GM12878 (cell line): Measurements from ENCODE around the gene FABP6. TPM values are rescaled to one million over a fixed set of nuclear protein-coding genes. Genes with fewer than 3 reads are reported as not detected.

Source experiments
- ATAC-seq: fragments of 200-7000 bp; cut with Tn5 transposase; 3 replicates; pipeline ENCODE4 v1.9.1; 2020; ENCODE audit warnings: mild to moderate bottlenecking, moderate library complexity
- BruUV-seq: library from RNA; stranded (reverse); fragments of 400-500 nt; replicated peaks from 2 replicates; lab custom pipeline; 2021; lab: Mats Ljungman, UMichigan
- CTCF ChIA-PET: fragments of 300-600 bp; sonication (Branson Sonifier 250); formaldehyde crosslinking; extraction: SDS; loops from one replicate; lab custom pipeline; 2021; ENCODE audit warnings: inconsistent platforms; lab: Yijun Ruan, JAX
- POLR2A ChIA-PET: fragments of 350-600 bp; formaldehyde crosslinking; extraction: SDS; loops from one replicate; lab custom pipeline; 2021; ENCODE audit warnings: inconsistent platforms; lab: Charles Lee
- RAD21 ChIA-PET: fragments of 300-600 bp; sonication (Branson Sonifier 250); formaldehyde crosslinking; loops from one replicate; lab custom pipeline; 2023; ENCODE audit warnings: antibody characterized with exemption; ENCODE audit not compliant: unreplicated experiment; lab: Charles Lee
- SMC1A ChIA-PET: fragments of 300-600 bp; sonication (Branson Sonifier 250); formaldehyde crosslinking; loops from one replicate; lab custom pipeline; 2023; ENCODE audit not compliant: unreplicated experiment, uncharacterized antibody; lab: Charles Lee
- DNase-seq: peaks from one replicate; pipeline ENCODE4 v3.0.0-alpha.2; 2011; ENCODE audit warnings: low read depth, low spot score
- FAIRE-seq: peaks from 3 replicates; lab custom pipeline; 2011; peaks lifted over from hg19 to GRCh38; lab: Jason Lieb, UNC
- H2AFZ ChIP-seq: 2 replicates; pipeline ENCODE4 v1.6.0; 2011; ENCODE audit warnings: low read depth, low read length, control low read depth; ENCODE audit not compliant: control insufficient read depth
- H3K27ac ChIP-seq: 2 replicates; pipeline ENCODE4 v1.5.1; 2011; ENCODE audit warnings: control low read depth; ENCODE audit not compliant: control insufficient read depth, insufficient read depth
- H3K27me3 ChIP-seq, 2 experiments: replicated peaks in 1 of 2; 2 replicates each; pipeline versions ENCODE4 v1.6.0 to v1.6.1; 2011; ENCODE audit warnings: low read length in 1 of 2; ENCODE audit not compliant: control insufficient read depth in 2 of 2, insufficient read depth in 2 of 2
- H3K36me3 ChIP-seq, 2 experiments: 2 replicates each; pipeline ENCODE4 v1.5.1; 2011; ENCODE audit warnings: low read length in 1 of 2; ENCODE audit not compliant: control insufficient read depth in 2 of 2, insufficient read depth in 2 of 2
- H3K4me1 ChIP-seq: 2 replicates; pipeline ENCODE4 v1.6.1; 2011; ENCODE audit warnings: mild to moderate bottlenecking, low read length, moderate library complexity, mixed read lengths; ENCODE audit not compliant: control insufficient read depth, insufficient read depth
- H3K4me2 ChIP-seq: 2 replicates; pipeline ENCODE4 v1.6.0; 2011; ENCODE audit warnings: control low read depth; ENCODE audit not compliant: control insufficient read depth, insufficient read depth
- H3K4me3 ChIP-seq: fragments of 200-600 bp; sonication (generic); 2 replicates; pipeline ENCODE4 v1.5.1; 2016
- H3K79me2 ChIP-seq: 2 replicates; pipeline ENCODE4 v1.6.0; 2011; ENCODE audit warnings: low read length; ENCODE audit not compliant: control insufficient read depth, insufficient read depth
- H3K9ac ChIP-seq: 2 replicates; pipeline ENCODE4 v1.8.0; 2011; ENCODE audit warnings: low read length, control low read depth, mixed read lengths; ENCODE audit not compliant: control insufficient read depth, insufficient read depth
- H3K9me3 ChIP-seq: replicated peaks from 3 replicates; pipeline ENCODE4 v1.5.1; 2011; ENCODE audit warnings: mild to moderate bottlenecking, low read length; ENCODE audit not compliant: control insufficient read depth, insufficient read depth
- H4K20me1 ChIP-seq: 2 replicates; pipeline ENCODE4 v1.6.0; 2011; ENCODE audit not compliant: control insufficient read depth, insufficient read depth
- DPF2 ChIP-seq: fragments of 450-650 bp; IDR thresholded peaks from 2 replicates; pipeline ENCODE4 v1.6.1; 2017; ENCODE audit warnings: mild to moderate bottlenecking
- HDGF ChIP-seq: fragments of 450-650 bp; IDR thresholded peaks from 2 replicates; pipeline ENCODE4 v1.6.1; 2016; ENCODE audit warnings: antibody characterized with exemption
- IKZF2 ChIP-seq, 2 experiments: fragments of 450-650 bp; IDR thresholded peaks; 2 replicates each; pipeline ENCODE4 v1.6.1; 2017; ENCODE audit warnings: mild to moderate bottlenecking in 2 of 2, moderate library complexity in 2 of 2
- LARP7 ChIP-seq: fragments of 450-650 bp; IDR thresholded peaks from 2 replicates; pipeline ENCODE4 v1.6.1; 2017; ENCODE audit warnings: mild to moderate bottlenecking
- MEF2A ChIP-seq: IDR thresholded peaks from 2 replicates; pipeline ENCODE4 v1.6.1; 2011; ENCODE audit warnings: low read depth, mild to moderate bottlenecking, low read length, moderate library complexity; ENCODE audit not compliant: insufficient read depth
- POLR2AphosphoS5 ChIP-seq: IDR thresholded peaks from 2 replicates; pipeline ENCODE4 v1.6.1; 2011; ENCODE audit warnings: mild to moderate bottlenecking, low read length, inconsistent platforms
- SMARCA5 ChIP-seq: fragments of 450-650 bp; IDR thresholded peaks from 2 replicates; pipeline ENCODE4 v1.6.1; 2017; ENCODE audit warnings: mild to moderate bottlenecking
- SPI1 ChIP-seq: IDR thresholded peaks from 2 replicates; pipeline ENCODE4 v1.6.1; 2011; ENCODE audit warnings: low read depth, mild to moderate bottlenecking, low read length, moderate library complexity, borderline replicate concordance; ENCODE audit not compliant: insufficient read depth
- WGBS: methylation state at CpG from one replicate; pipeline ENCODE4 v1.1.6; 2016; ENCODE audit warnings: low lambda C conversion rate; ENCODE audit not compliant: insufficient replicate concordance, insufficient coverage; ENCODE audit errors: missing lambda C conversion rate; 5-methylcytosine and 5-hydroxymethylcytosine counted together
- in situ Hi-C: fragments of 300-500 bp; cut with MboI; formaldehyde crosslinking; loops from 9 replicates; pipeline ENCODE4 v1.14.3; 2018; ENCODE audit warnings: mixed read lengths
- intact Hi-C: fragments of 100-400 bp; cut with micrococcal nuclease; formaldehyde crosslinking; loops from one replicate; pipeline ENCODE4 v1.14.2; 2022; ENCODE audit not compliant: unreplicated experiment
- polyA plus RNA-seq, 11 experiments: library from polyadenylated mRNA; depleted of rRNA in 4 of 11; unstranded in 6 of 11; stranded (reverse) in 5 of 11; fragments of >200 nt; fragmentation: Nextera tagmentation in 4 of 11; fragmentation: Illumina TruSeq in 1 of 11; extraction: Ambion mirVana in 4 of 11; extraction: Trizol in 1 of 11; gene quantifications; 1 replicate in 1 of 11; 2 replicates in 10 of 11; pipeline versions ENCODE4 v1.2.1 to v1.2.3, GENCODE V29; 2011 to 2016; ENCODE audit warnings: inconsistent platforms in 2 of 11, missing spikeins in 2 of 11, low read depth in 1 of 11
- total RNA-seq, 4 experiments: library from RNA; depleted of rRNA in 3 of 4; stranded (reverse); fragments of >200 nt in 3 of 4; fragmentation: Illumina TruSeq in 1 of 4; extraction: Trizol in 1 of 4; gene quantifications; 2 replicates each; pipeline versions ENCODE4 v1.2.1 to v1.2.3, GENCODE V29; 2013 to 2021
- TF ChIP-seq, protein P1 (sequence below): IDR thresholded peaks from 2 replicates; pipeline ENCODE4 v1.6.1; 2011; ENCODE audit warnings: mild to moderate bottlenecking, low read depth, low read length, moderate library complexity; ENCODE audit not compliant: insufficient replicate concordance
- TF ChIP-seq, protein P2 (sequence below): fragments of 450-650 bp; formaldehyde crosslinking; IDR thresholded peaks from 2 replicates; pipeline ENCODE4 v1.4.0; 2022; ENCODE audit warnings: mild to moderate bottlenecking, moderate library complexity
- TF ChIP-seq, protein P3 (sequence below), 3 experiments: IDR thresholded peaks in 2 of 3; conservative IDR thresholded peaks in 1 of 3; 2 replicates each; pipeline ENCODE4 v1.5.1; 2011; ENCODE audit warnings: low read depth in 3 of 3, low read length in 3 of 3, mild to moderate bottlenecking in 3 of 3, control low read depth in 2 of 3, moderate library complexity in 2 of 3, inconsistent platforms in 1 of 3, mixed read lengths in 1 of 3; ENCODE audit not compliant: control insufficient read depth in 2 of 3, insufficient read depth in 1 of 3; ENCODE audit errors: extremely low read depth in 1 of 3
- TF ChIP-seq, protein P4 (sequence below): fragments of 450-650 bp; IDR thresholded peaks from 2 replicates; pipeline ENCODE4 v1.6.1; 2017; ENCODE audit warnings: mild to moderate bottlenecking, moderate library complexity

FABP6 gene
- total and polyA plus RNA-seq, 10 of the 15 experiments (the other 5 are each of a cell fraction or from before 2014, with no cell fraction given), result 0.66 to 8.1 (median 2.4) TPM

DNA sequence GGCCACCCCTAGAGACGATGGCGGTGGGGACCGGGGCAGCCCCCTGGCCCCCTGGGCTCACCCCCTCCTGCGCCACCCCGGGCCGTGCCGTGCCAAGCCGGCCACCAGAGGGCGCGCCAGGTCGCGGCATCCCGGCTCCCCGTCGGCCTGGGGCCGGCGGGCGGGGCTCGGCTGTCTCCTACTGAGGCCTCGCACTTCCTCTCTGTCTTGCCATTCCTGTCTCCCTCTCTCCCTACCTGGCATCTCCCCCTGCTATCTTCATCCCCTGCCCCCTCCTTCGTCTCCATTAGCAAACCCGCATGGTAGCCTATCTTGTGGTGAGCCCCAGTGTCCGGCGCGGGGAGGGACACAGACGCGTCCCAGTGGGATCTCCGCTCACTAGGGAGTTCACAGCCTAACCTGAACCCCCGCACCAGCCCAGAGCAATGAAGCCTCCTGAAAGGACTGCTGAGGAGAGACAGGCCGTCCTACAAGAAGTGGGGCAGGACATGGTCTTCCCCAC is 29.8 kb upstream of the FABP6 start:
- RAD21 ChIA-PET, result interaction anchor here (1.0 to 9.4 kb wide), 4 partner anchors 32 to 190 kb away, joined by 3 to 66 read pairs (median 6); partner anchors contain the start of gene TTC1
- Histone ChIP-seq H3K4me3 (peak overlapping the region; percentile 45; the same call in 1 of the 2 replicates), H3K27ac (no peak overlapping the region), H3K9me3 (no peaks in the 10 kb centered on the region), H3K79me2 (no peaks in the 10 kb centered on the region), H2AFZ (peak overlapping the region; percentile 96), H3K4me1 (peaks cover 8% of the 10 kb centered on the region; the same call in 1 of the 2 replicates), H3K27me3 (no peaks in the 10 kb centered on the region), H3K9ac (peak overlapping the region; percentile 45; the same call in 1 of the 2 replicates), H3K36me3 (no peaks in the 10 kb centered on the region), H3K4me2 (peak overlapping the region; percentile 95), H4K20me1 (no peaks in the 10 kb centered on the region)
- ATAC-seq (peak; percentile 99), FAIRE-seq (no peak), DNase-seq (no peak)
- intact Hi-C loops, result loop anchor here (1.0 to 5.0 kb wide), 4 partner anchors 119 to 191 kb away; no protein-coding TSS in a partner anchor
- CTCF ChIA-PET, result interaction anchor here (0.8 to 10.1 kb wide), 15 partner anchors 12 to 195 kb away, joined by 3 to 133 read pairs (median 4); no protein-coding TSS in a partner anchor
- POLR2A ChIA-PET, result no interaction called here
- 5% methylated on average over 15 of the region's 30 CpGs for WGBS
- in situ Hi-C loops, result loop anchor here (5.0 kb wide), 1 partner anchor 148 kb away; no protein-coding TSS in a partner anchor
- no TSS peak for BruUV-seq
- SMC1A ChIA-PET, result interaction anchor here (1.0 to 8.6 kb wide), 5 partner anchors 18 to 178 kb away, joined by 3 to 67 read pairs (median 9); no protein-coding TSS in a partner anchor
- TF ChIP-seq, protein P1, sequence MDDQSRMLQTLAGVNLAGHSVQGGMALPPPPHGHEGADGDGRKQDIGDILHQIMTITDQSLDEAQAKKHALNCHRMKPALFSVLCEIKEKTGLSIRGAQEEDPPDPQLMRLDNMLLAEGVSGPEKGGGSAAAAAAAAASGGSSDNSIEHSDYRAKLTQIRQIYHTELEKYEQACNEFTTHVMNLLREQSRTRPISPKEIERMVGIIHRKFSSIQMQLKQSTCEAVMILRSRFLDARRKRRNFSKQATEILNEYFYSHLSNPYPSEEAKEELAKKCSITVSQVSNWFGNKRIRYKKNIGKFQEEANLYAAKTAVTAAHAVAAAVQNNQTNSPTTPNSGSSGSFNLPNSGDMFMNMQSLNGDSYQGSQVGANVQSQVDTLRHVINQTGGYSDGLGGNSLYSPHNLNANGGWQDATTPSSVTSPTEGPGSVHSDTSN, result no peak
- TF ChIP-seq, protein P2, sequence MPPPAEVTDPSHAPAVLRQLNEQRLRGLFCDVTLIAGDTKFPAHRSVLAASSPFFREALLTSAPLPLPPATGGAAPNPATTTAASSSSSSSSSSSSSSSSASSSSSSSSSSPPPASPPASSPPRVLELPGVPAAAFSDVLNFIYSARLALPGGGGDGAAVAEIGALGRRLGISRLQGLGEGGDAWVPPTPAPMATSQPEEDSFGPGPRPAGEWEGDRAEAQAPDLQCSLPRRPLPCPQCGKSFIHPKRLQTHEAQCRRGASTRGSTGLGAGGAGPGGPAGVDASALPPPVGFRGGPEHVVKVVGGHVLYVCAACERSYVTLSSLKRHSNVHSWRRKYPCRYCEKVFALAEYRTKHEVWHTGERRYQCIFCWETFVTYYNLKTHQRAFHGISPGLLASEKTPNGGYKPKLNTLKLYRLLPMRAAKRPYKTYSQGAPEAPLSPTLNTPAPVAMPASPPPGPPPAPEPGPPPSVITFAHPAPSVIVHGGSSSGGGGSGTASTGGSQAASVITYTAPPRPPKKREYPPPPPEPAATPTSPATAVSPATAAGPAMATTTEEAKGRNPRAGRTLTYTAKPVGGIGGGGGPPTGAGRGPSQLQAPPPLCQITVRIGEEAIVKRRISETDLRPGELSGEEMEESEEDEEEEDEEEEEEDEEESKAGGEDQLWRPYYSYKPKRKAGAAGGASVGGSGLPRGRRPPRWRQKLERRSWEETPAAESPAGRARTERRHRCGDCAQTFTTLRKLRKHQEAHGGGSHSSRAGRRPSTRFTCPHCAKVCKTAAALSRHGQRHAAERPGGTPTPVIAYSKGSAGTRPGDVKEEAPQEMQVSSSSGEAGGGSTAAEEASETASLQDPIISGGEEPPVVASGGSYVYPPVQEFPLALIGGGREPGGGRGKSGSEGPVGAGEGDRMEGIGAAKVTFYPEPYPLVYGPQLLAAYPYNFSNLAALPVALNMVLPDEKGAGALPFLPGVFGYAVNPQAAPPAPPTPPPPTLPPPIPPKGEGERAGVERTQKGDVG, result no peak
- TF ChIP-seq, protein P3, sequence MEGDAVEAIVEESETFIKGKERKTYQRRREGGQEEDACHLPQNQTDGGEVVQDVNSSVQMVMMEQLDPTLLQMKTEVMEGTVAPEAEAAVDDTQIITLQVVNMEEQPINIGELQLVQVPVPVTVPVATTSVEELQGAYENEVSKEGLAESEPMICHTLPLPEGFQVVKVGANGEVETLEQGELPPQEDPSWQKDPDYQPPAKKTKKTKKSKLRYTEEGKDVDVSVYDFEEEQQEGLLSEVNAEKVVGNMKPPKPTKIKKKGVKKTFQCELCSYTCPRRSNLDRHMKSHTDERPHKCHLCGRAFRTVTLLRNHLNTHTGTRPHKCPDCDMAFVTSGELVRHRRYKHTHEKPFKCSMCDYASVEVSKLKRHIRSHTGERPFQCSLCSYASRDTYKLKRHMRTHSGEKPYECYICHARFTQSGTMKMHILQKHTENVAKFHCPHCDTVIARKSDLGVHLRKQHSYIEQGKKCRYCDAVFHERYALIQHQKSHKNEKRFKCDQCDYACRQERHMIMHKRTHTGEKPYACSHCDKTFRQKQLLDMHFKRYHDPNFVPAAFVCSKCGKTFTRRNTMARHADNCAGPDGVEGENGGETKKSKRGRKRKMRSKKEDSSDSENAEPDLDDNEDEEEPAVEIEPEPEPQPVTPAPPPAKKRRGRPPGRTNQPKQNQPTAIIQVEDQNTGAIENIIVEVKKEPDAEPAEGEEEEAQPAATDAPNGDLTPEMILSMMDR (IDR thresholded peaks at IDR 0.05 in 2 of 3, conservative IDR thresholded peaks at IDR 0.05 in 1 of 3; ENCODE audit: control insufficient read depth in 2 of 3, extremely low read depth in 1 of 3, insufficient read depth in 1 of 3, low read depth in 3 of 3, low read length in 3 of 3), result peak; percentile 74 to 85 (median 83); a peak in 5 of 6 replicates
- TF ChIP-seq HDGF (peak; percentile 44; the same call in 1 of the 2 replicates), DPF2 (peak; percentile 46; the same call in 1 of the 2 replicates), LARP7 (peak; percentile 50; the same call in 1 of the 2 replicates), POLR2AphosphoS5 (no peak), SPI1 (peak; percentile 87), MEF2A (no peak), SMARCA5 (peak; percentile 80), IKZF2 (IDR thresholded peaks at IDR 0.05) (peak; percentile 42 to 46; a peak in 3 of 4 replicates)
- TF ChIP-seq, protein P4, sequence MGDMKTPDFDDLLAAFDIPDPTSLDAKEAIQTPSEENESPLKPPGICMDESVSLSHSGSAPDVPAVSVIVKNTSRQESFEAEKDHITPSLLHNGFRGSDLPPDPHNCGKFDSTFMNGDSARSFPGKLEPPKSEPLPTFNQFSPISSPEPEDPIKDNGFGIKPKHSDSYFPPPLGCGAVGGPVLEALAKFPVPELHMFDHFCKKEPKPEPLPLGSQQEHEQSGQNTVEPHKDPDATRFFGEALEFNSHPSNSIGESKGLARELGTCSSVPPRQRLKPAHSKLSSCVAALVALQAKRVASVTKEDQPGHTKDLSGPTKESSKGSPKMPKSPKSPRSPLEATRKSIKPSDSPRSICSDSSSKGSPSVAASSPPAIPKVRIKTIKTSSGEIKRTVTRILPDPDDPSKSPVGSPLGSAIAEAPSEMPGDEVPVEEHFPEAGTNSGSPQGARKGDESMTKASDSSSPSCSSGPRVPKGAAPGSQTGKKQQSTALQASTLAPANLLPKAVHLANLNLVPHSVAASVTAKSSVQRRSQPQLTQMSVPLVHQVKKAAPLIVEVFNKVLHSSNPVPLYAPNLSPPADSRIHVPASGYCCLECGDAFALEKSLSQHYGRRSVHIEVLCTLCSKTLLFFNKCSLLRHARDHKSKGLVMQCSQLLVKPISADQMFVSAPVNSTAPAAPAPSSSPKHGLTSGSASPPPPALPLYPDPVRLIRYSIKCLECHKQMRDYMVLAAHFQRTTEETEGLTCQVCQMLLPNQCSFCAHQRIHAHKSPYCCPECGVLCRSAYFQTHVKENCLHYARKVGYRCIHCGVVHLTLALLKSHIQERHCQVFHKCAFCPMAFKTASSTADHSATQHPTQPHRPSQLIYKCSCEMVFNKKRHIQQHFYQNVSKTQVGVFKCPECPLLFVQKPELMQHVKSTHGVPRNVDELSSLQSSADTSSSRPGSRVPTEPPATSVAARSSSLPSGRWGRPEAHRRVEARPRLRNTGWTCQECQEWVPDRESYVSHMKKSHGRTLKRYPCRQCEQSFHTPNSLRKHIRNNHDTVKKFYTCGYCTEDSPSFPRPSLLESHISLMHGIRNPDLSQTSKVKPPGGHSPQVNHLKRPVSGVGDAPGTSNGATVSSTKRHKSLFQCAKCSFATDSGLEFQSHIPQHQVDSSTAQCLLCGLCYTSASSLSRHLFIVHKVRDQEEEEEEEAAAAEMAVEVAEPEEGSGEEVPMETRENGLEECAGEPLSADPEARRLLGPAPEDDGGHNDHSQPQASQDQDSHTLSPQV, result peak; percentile 48; the same call in 1 of the 2 replicates
